Prostate gland (tissue), 2 donors: ENCODE data around the gene TOP3B.

Experiments used
- CTCF ChIP-seq, 4 experiments: fragments of 200-600 bp in 2 of 4; fragments of 450-650 bp in 2 of 4; sonication (generic) in 2 of 4; IDR thresholded peaks; 1 replicate in 3 of 4; 2 replicates in 1 of 4; pipeline ENCODE4 v1.5.1; 2016 to 2019; ENCODE audit warnings: antibody characterized with exemption in 4 of 4, mild to moderate bottlenecking in 2 of 4, moderate library complexity in 2 of 4
- POLR2A ChIP-seq: fragments of 450-650 bp; IDR thresholded peaks from one replicate; pipeline ENCODE4 v1.6.1; 2016; ENCODE audit warnings: antibody characterized with exemption, mild to moderate bottlenecking

GRCh38 chr22:21936151-21936775 lies 46.3 kb downstream of the TOP3B start:
- no peak for TF ChIP-seq CTCF (IDR thresholded peaks at IDR 0.05)
- TF ChIP-seq POLR2A = no peak
